NCI-H2227 (cell line): ENCODE results near the gene FCN1.
"Not testable (repeated sequence)": the region's sequence is repeated elsewhere in the genome, so short reads cannot be mapped to it uniquely, and the experiment has no call there.

Experiments used
- DNase-seq: peaks from one replicate; lab custom pipeline; 2025; ENCODE audit not compliant: unreplicated experiment; lab: John Stamatoyannopoulos, UW

The FCN1 gene

GRCh38 chr9:134917431-134918373 lies at the start of gene FCN1:
Gene FCN1, minus strand, starts transcription at chr9:134917912. Its CDS starts 41 bp downstream, at chr9:134917871.
- DNase-seq = no peak

- no peak for DNase-seq
Observed at GRCh38 chr9:134966697-134967546, 49.2 kb upstream of the FCN1 start.

DNA sequence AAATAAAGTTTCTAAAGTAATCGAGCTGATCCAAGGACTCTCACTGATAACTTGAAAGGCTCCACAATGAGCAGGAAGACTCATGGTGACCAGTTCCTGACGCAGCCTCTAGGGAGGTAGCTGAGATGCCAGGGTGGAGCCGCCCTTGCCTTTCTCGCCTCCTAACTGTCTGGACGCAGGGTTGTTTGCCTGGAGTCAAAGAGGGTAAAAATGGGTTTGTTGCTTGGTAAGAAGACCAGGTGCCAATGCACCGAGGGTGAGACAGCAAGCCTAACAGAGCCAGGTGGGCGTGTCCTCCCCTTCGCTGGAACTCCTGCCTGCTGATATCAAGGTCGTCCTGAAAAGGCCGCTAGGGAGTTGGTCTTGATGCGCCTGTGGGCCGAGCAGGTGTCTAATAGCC lies 48.6 kb upstream of the FCN1 start:
- DNase-seq = no peak

DNA sequence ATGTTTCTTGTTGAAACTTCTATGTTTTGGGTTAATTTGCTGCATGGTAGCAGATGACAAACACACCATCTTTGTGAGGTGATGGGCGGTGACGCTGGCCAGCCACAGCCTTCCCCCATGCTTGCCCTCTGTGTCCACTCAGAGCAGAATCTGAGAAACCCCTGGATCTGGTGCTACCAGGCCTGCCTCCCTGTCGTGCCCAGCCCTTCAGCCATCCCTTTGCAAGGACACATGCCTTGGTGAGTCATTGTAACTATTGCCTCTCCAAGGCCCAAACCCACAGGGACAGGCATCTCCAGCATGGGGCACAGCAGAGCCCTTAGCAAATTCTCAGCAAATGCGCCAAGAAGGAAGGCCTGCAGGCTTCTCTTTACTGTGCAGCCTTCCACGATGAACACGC lies 48.1 kb upstream of the FCN1 start:
- no peak for DNase-seq

- no peak for DNase-seq
Observed at GRCh38 chr9:134965411-134965810, 47.7 kb upstream of the FCN1 start.

DNA sequence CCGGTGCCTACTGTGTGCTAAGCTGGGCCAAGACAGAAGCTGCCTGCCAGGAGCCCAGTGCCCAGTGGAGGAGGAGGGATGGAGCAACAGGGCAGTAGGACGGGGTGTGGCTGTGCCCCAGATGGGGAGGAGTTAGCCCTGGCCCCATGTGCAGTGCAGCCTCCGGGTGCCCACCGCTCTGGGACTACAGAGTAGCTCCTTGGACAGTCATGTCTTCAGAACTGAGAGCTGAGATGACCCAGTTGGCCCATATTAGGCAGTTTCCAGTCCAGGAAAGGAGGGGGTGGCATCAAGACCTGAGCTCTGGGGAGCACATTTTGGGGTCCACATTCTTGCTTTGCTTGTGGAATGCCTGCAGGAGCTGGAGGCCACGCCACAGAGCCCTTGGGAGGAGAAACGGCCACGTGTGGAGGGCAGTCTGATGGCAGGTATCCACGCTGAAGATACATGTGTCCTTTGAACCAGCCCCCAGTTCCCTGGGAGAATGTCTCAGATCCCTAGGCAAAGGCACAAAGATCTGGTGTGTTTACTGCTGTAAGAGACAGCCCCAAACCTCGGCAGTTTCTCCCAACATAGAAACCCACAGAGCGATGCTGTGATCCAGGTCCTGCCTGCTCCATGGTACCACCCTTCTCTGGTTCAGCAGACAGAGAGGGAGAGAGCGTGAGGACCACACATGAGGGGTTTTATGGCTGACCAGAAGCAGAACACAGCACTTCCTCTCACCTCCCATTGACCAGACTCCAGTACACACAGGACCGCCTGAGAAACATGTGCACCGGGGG lies 46.8 kb upstream of the FCN1 start:
- DNase-seq = no peak

DNA sequence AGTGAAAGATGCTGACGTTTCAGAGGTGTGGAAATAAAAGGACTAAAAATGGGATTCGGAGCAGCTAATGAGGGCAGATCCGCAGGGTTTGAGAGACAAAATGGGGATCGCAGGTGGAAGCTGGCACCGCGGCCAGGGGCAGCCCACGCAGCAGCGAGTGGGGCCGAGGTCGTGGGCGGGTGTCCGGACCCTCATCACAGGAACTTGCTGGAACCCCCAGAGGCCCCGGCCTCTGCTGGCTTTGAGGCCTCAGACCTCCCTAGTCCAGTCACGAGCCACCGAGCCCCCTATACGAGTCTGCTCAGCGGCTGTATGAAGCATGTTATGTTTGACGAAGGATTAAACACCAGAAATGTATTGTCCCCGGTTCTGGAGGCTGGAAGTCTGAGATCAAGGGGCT lies 45.8 kb upstream of the FCN1 start:
- DNase-seq = no peak

- no peak for DNase-seq
Observed at GRCh38 chr9:134962973-134963364, 45.3 kb upstream of the FCN1 start.

GRCh38 chr9:134962065-134962972 lies 44.6 kb upstream of the FCN1 start:
- no peak for DNase-seq

DNA sequence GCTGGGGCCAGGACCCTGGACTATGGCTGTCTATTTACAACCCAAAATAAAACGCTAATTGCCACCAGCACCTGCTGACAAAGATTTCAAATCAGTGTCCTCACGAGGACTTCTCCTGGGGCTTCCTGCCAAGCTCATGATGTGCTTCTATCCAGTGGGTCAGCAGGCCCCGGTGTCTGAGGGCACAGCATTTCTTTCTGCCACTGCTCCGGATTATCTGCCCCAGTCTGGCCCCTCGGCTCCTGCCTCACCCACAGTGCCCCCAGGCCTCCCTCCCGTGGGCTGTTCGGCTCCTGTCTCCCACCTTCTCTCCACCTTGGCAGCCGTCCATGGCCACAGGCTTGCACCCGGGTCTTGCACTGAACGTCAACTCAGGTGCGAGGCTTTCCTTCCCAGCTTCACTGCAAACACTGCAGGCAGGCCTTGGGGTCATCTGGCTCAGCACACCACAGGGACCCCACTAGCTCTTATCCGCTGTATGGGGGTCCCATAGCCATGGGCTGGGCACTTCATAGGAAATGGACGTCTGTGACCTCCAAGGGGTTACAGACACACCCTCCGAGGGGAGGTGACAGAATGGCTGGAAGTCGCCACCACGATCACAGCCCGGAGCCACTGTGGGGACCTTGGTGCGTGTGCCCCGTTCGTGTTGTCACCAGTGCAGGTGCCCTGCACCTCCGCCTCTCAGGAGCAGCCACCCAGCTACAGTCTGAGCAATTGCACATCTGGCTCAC lies 43.8 kb upstream of the FCN1 start:
- DNase-seq = no peak

GRCh38 chr9:134960701-134961181 lies 43.0 kb upstream of the FCN1 start:
- DNase-seq = no peak

DNA sequence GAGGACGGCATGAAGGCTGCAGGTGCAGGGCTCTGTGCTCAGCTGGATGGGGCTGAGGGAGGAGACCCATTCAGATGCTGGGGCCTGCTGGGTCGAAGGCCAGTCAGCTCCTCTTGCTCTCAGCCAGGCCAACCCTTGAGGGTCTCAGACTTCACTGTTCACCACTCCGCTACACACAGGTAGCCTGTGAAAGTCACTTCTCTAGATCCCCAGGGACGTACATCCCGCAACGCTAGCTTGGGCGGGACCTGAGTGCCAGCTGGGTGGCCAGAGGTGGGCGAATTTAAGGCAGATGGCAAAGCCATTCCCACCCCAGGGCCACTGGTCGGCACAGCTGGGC lies 42.2 kb upstream of the FCN1 start:
- no peak for DNase-seq

GRCh38 chr9:134959126-134959970 lies 41.6 kb upstream of the FCN1 start:
- no peak for DNase-seq

DNA sequence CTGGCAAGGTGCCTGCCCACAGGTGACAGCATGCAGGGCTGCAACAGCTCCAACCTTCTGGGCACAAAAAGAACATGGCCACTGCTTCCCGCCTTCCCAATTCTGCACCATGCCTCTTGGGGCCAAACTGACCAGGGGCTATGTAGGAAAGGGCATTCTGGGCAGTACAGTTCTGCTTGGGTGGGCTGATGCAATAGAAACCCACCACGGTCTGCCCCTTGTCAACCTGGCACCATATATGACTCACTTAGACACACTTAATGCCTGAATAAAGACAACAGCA lies 40.2 kb upstream of the FCN1 start:
- DNase-seq = no peak

DNA sequence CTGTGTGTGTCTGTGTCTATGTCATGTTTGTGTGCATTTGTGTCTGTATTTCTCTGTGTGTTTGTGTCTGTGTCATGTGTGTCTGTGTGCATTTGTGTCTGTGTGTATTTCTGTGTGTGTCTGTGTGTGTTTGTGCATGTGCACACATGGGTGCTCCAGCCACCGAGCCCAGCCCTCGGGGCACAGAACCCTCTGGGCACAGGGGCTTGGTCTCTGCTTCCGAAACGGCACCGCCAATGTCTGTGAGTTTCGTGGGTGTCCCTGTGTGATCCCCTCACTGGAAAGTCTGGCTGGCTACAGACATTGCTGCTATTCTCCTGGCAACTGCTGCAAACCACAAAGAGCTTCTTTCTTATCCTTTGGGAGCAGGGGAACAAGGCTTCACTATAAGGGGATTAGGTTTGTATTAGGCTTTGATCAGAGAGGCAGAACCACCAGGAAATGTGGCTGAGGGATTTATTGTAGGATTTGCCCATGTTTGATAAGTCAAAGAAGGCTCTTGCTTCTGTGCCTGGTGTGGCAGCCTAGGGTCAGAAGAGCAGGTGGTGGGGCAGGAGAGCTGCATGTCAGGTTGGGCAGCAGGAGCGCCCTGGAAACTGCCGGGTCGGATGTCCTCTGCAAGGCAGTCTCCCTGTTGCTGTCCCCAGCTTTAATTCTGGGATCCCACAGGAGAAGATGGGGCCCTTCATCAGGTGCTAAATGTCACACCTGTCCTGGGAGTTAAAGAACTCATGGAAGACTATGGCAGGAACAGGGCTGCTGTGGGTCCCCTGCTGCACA lies 39.6 kb upstream of the FCN1 start:
- DNase-seq = no peak

DNA sequence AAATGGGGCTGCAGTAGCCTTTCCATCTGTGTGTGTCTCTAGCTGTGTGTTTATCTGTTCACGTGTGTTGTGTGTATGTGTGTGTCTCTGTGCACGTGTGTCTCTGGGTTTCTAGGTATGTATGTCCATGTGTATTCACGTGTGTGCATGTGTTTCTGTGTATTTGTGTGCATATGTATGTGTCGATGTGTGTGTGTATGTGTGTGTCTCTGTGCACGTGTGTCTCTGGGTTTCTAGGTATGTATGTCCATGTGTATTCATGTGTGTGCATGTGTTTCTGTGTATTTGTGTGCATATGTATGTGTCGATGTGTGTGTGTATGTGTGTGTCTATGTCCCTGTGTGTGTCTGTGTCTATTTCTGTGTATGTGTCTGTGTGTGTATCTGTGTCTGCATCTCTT lies 38.7 kb upstream of the FCN1 start:
- not testable (repeated sequence) for DNase-seq

- DNase-seq = no peak
Observed at GRCh38 chr9:134955801-134956200, 38.1 kb upstream of the FCN1 start.

- no peak for DNase-seq
Observed at GRCh38 chr9:134955156-134955555, 37.4 kb upstream of the FCN1 start.
